SK-N-SH treated with all-trans-retinoic acid at 6 μM for 48 hours (cell line): ENCODE measurements around the gene FABP2.
"Not testable (repeated sequence)": the region's sequence is repeated elsewhere in the genome, so short reads cannot be mapped to it uniquely, and the experiment has no call there.

Experiments used
- ARNTL ChIP-seq: fragments of 450-650 bp; formaldehyde crosslinking; IDR thresholded peaks from 2 replicates; pipeline ENCODE4 v1.5.0; 2020; ENCODE audit warnings: low read depth, mild to moderate bottlenecking, moderate library complexity, borderline replicate concordance
- CSDC2 ChIP-seq: fragments of 250-450 bp; sonication (Bioruptor Pico); IDR thresholded peaks from 2 replicates; pipeline ENCODE4 v1.5.0; 2020; ENCODE audit warnings: mild to moderate bottlenecking, moderate library complexity
- PPARA ChIP-seq: fragments of 250-450 bp; sonication (Bioruptor Pico); IDR thresholded peaks from 2 replicates; pipeline ENCODE4 v1.5.0; 2020; ENCODE audit warnings: mild to moderate bottlenecking, borderline replicate concordance
- ZFP3 ChIP-seq: fragments of 250-450 bp; sonication (Bioruptor Pico); IDR thresholded peaks from 2 replicates; pipeline ENCODE4 v1.5.0; 2020; ENCODE audit warnings: mild to moderate bottlenecking, moderate library complexity
- ZFP30 ChIP-seq: fragments of 450-650 bp; formaldehyde crosslinking; IDR thresholded peaks from 2 replicates; pipeline ENCODE4 v1.5.0; 2022; ENCODE audit warnings: mild to moderate bottlenecking, moderate library complexity
- TF ChIP-seq, protein P1 (sequence below): fragments of 250-450 bp; sonication (Bioruptor Pico); IDR thresholded peaks from 2 replicates; pipeline ENCODE4 v1.8.0; 2020; ENCODE audit warnings: mild to moderate bottlenecking, moderate library complexity, borderline replicate concordance

DNA sequence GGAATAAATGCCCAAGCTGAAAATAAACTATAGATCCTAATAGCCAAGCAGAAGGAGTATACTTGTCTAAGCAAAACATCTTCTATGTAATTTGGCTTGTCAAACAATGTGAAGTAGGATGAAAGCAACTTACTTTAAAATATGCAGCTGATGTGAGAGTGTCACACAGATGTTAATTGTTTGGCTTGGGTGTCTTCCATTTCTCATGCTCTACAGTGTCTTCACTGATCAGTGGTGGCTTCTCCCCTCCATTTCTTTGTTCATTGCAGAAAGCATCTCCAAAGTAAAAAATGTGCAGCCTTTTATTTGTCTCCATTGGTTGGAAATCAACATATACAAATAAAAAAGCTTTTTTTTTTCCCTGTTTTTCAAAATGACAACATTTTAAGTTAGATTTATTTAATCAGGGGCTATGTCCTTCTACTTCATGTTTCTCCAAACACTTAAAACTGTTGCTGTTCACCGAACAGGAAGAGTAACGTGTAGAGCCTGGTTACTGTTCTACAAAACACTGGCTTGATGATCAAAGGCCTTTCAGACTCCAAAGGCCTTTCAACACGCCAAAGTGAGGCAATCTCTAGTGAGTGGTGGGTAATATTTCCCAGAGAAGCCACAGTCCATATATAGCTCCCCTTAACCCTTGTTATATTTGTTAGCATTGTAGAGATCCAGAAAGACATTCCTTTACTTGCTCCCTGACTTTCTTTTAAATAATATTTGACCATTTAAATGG, 49.2 kb upstream of the FABP2 start:
- TF ChIP-seq CSDC2 (CRISPR knock-in tag); PPARA (CRISPR knock-in tag); ZFP30; ARNTL (CRISPR knock-in tag); ZFP3 (CRISPR knock-in tag): not testable (repeated sequence)
- TF ChIP-seq, protein P1, sequence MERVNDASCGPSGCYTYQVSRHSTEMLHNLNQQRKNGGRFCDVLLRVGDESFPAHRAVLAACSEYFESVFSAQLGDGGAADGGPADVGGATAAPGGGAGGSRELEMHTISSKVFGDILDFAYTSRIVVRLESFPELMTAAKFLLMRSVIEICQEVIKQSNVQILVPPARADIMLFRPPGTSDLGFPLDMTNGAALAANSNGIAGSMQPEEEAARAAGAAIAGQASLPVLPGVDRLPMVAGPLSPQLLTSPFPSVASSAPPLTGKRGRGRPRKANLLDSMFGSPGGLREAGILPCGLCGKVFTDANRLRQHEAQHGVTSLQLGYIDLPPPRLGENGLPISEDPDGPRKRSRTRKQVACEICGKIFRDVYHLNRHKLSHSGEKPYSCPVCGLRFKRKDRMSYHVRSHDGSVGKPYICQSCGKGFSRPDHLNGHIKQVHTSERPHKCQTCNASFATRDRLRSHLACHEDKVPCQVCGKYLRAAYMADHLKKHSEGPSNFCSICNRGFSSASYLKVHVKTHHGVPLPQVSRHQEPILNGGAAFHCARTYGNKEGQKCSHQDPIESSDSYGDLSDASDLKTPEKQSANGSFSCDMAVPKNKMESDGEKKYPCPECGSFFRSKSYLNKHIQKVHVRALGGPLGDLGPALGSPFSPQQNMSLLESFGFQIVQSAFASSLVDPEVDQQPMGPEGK (CRISPR knock-in tag), result not testable (repeated sequence)
